Peyer's patch (tissue), 4 donors: Measurements from ENCODE around the gene MTNR1B. TPM values are rescaled to one million over a fixed set of nuclear protein-coding genes. Genes with fewer than 3 reads are reported as not detected.

Experiments
- DNase-seq, 3 donors: peaks; one replicate each; pipeline ENCODE4 v3.0.0-alpha.2; 2017 to 2019
- H3K27ac ChIP-seq, 4 donors: fragments of 200-600 bp; sonication (generic); one replicate each; pipeline ENCODE4 v1.5.1; 2016 to 2019
- H3K27me3 ChIP-seq, 2 donors: fragments of 200-600 bp; sonication (generic); one replicate each; pipeline ENCODE4 v1.5.1; 2019
- H3K36me3 ChIP-seq, 3 donors: fragments of 200-600 bp; sonication (generic); one replicate each; pipeline ENCODE4 v1.5.1; 2016 to 2019
- H3K4me1 ChIP-seq, 4 donors: fragments of 200-600 bp; sonication (generic); one replicate each; pipeline ENCODE4 v1.5.1; 2016 to 2019
- H3K4me3 ChIP-seq, 4 donors: fragments of 200-600 bp; sonication (generic); 1 replicate in 3 of 4; 2 replicates in 1 of 4; pipeline ENCODE4 v1.5.1; 2016 to 2019; ENCODE audit warnings: mild to moderate bottlenecking in 1 of 4
- H3K9me3 ChIP-seq, 4 donors: fragments of 200-600 bp; sonication (generic); one replicate each; pipeline ENCODE4 v1.5.1; 2016 to 2019; ENCODE audit warnings: mild to moderate bottlenecking in 1 of 4
- POLR2A ChIP-seq, 2 donors: fragments of 450-650 bp; IDR thresholded peaks; one replicate each; pipeline ENCODE4 v1.5.1; 2017; ENCODE audit warnings: antibody characterized with exemption in 2 of 2, mild to moderate bottlenecking in 2 of 2, moderate library complexity in 2 of 2
- total RNA-seq, 4 donors: library from RNA; depleted of rRNA; stranded (reverse); fragments of >200 nt; gene quantifications; one replicate each; pipeline ENCODE4 v1.1.0, GENCODE V29; 2016
- TF ChIP-seq, protein P1 (sequence below), 6 experiments: fragments of 450-650 bp in 4 of 6; fragments of 200-600 bp in 2 of 6; sonication (generic) in 1 of 6; IDR thresholded peaks; one replicate each; pipeline ENCODE4 v1.5.1; 2017 to 2019; ENCODE audit warnings: antibody characterized with exemption in 6 of 6, mild to moderate bottlenecking in 3 of 6, moderate library complexity in 1 of 6

MTNR1B gene
- total RNA-seq, 4 donors from 2014 or later = not detected

DNA sequence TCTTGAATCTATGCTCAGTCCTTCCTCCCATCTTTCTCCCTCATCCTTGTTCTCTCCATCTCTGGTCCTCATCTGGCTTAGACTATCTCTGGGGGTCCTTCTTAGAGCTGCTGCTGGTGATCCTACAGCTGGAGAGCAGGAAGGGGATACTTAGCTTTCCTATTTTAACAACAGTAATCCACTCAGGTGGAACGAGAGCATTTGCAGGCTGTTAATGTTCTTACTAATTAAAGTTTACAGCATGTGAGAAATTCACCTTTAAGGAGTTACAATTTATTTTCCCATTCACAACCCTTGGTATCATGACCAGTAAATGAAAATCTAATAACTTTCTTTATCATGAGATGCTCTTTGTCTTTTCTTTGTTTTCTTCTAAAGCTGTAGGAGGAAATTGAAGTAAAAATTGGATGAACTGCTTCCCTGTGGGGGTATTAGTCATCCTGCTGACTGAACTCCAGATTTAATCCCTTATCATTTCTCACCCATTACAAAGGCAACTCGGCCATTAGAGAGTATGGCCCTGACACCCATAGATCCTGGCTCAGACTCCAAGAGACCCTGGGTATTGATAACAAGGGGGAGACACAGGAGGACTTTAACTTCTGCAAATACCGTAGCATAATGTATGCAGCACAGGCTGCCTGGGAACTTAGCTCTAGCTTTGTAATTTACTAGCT is 37.6 kb upstream of the MTNR1B start:
- no peak for DNase-seq
- TF ChIP-seq POLR2A (IDR thresholded peaks at IDR 0.05) = no peak
- TF ChIP-seq, protein P1, sequence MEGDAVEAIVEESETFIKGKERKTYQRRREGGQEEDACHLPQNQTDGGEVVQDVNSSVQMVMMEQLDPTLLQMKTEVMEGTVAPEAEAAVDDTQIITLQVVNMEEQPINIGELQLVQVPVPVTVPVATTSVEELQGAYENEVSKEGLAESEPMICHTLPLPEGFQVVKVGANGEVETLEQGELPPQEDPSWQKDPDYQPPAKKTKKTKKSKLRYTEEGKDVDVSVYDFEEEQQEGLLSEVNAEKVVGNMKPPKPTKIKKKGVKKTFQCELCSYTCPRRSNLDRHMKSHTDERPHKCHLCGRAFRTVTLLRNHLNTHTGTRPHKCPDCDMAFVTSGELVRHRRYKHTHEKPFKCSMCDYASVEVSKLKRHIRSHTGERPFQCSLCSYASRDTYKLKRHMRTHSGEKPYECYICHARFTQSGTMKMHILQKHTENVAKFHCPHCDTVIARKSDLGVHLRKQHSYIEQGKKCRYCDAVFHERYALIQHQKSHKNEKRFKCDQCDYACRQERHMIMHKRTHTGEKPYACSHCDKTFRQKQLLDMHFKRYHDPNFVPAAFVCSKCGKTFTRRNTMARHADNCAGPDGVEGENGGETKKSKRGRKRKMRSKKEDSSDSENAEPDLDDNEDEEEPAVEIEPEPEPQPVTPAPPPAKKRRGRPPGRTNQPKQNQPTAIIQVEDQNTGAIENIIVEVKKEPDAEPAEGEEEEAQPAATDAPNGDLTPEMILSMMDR (IDR thresholded peaks at IDR 0.05) = no peak
- no peaks in the 10 kb centered on the region for H3K36me3 ChIP-seq
- no peak overlapping the region for H3K27ac ChIP-seq
- H3K27me3 ChIP-seq = no peaks in the 10 kb centered on the region
- H3K9me3 ChIP-seq = no peaks in the 10 kb centered on the region
- H3K4me1 ChIP-seq = no peaks in the 10 kb centered on the region
- no peak overlapping the region for H3K4me3 ChIP-seq

DNA sequence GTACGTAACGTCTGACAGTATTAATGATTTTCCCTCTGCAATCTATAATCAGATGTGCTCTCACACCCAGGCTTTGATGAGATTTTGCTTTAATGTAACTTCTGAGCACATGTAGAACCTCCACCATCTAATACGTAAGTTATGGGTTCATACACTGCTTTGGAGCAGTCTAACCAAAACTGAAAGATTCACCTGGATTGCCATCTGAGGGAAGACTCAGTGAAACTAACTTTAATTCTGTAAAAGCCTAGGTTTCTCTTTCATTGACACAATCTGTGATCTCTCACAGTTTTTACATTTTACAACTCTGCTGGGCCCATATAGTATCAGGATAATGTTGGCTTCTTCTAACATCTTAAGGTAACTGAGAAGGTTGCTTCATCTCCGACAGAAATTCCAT is 30.1 kb upstream of the MTNR1B start:
- no peak for DNase-seq
- no peak for TF ChIP-seq POLR2A (IDR thresholded peaks at IDR 0.05)
- TF ChIP-seq, protein P1 (IDR thresholded peaks at IDR 0.05) = no peak
- Histone ChIP-seq H3K27ac (no peak overlapping the region), H3K4me1 (no peaks in the 10 kb centered on the region), H3K36me3 (no peaks in the 10 kb centered on the region), H3K9me3 (no peaks in the 10 kb centered on the region), H3K4me3 (no peak overlapping the region), H3K27me3 (no peaks in the 10 kb centered on the region)

DNA sequence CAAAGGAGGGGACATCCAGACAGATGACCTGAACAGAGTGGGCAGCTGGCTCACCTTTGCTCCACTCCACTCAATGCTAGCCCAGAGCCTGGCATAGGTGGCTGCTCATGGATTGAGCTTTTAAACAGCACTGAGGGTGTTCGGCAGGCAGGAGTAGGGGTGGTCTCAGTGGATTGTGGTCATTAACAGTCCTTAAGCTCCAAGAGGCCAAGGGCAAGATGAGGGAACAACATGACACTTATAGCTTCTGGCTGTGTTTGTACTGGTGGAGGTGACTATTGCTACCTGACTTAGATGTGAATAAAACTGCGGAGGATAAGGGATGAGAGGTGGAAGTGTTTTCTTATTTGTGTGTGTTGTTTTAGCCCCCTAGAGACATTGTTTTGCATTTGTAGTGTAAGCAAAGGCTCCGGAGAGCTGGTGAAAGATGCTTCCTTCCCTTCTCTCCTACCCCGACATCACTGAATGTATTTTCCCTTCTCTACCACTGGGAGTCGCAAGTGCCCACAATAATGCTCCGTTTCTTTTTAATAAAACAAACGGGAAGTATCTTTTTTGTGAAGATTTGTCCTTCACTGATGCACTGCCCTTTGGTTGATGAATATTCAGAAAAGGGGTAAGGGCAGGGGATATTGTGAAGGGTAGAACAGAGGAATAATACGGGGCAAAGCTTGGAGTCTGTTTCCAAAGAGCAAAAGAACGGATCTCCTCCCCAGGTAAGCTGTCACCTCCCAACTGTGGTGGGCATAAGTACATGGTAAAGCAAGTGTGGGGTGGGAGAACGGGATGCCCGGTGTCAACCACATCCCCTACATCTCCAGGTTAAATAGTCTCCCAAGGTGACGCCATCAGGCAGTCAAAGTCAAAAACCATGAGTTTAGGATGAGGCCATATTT is 27.5 kb upstream of the MTNR1B start:
- no peak overlapping the region for H3K27ac ChIP-seq
- H3K36me3 ChIP-seq = no peaks in the 10 kb centered on the region
- DNase-seq = no peak
- TF ChIP-seq, protein P1 (IDR thresholded peaks at IDR 0.05) = peak in 4 of 6 experiments; percentile 28 to 67 (median 63)
- TF ChIP-seq POLR2A (IDR thresholded peaks at IDR 0.05) = no peak
- no peaks in the 10 kb centered on the region for H3K9me3 ChIP-seq
- H3K4me1 ChIP-seq = no peaks in the 10 kb centered on the region
- no peak overlapping the region for H3K4me3 ChIP-seq
- H3K27me3 ChIP-seq = no peaks in the 10 kb centered on the region

DNA sequence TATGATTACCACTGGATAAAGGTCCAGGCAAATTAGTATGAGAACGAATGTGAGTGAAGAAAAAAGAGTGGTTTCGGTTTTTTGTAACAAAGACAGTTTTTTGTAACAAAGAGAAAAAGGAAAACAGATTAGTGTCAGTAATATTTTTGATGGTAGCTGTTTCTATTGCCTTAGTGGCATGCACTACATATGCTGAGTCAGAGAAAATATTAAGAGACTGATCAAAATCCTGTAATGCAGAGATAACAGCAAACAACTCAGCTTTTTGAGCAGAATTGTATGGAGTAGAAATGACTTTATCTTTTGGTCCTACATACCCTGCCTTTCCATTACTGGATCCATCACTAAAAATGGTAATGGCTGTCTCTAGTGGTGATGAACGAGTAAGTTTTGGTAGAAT is 22.7 kb upstream of the MTNR1B start:
- Histone ChIP-seq H3K4me3 (no peak overlapping the region), H3K27ac (no peak overlapping the region), H3K27me3 (no peaks in the 10 kb centered on the region), H3K36me3 (no peaks in the 10 kb centered on the region), H3K9me3 (no peaks in the 10 kb centered on the region), H3K4me1 (no peaks in the 10 kb centered on the region)
- TF ChIP-seq, protein P1 (IDR thresholded peaks at IDR 0.05) = no peak
- no peak for TF ChIP-seq POLR2A (IDR thresholded peaks at IDR 0.05)
- DNase-seq = no peak

DNA sequence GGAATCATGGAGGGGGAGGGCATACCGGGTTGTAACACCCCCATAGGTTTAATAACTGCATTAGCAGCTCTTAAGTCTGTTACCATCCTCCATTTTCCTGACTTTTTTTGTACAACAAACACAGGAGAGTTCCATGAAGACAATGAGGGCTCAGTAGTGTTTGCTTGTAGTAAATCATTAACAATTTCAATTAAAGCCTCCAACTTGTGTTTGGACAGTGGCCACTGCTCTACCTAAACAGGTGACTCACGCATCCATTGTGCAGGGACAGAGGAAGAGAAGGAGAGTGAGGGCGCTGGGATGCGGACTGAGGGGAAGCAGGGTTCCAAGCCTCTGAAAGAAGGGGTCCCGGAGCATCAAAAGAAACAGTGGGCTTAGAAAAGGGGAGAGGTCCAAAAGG is 21.3 kb upstream of the MTNR1B start:
- no peak overlapping the region for H3K27ac ChIP-seq
- TF ChIP-seq, protein P1 (IDR thresholded peaks at IDR 0.05) = no peak
- no peak for TF ChIP-seq POLR2A (IDR thresholded peaks at IDR 0.05)
- no peaks in the 10 kb centered on the region for H3K9me3 ChIP-seq
- no peak for DNase-seq
- no peaks in the 10 kb centered on the region for H3K27me3 ChIP-seq
- no peaks in the 10 kb centered on the region for H3K4me1 ChIP-seq
- no peaks in the 10 kb centered on the region for H3K36me3 ChIP-seq
- no peak overlapping the region for H3K4me3 ChIP-seq
